HFFc6 (cell line): ENCODE data around the gene SLC22A17. TPM values are rescaled to one million over a fixed set of nuclear protein-coding genes. Genes with fewer than 3 reads are reported as not detected.

Experiments
- DNase-seq: peaks from one replicate; pipeline ENCODE4 v3.0.0-alpha.2; 2018
- H3K27ac Mint-ChIP-seq: 2 replicates; pipeline ENCODE4 v1.8.0; 2020; ENCODE audit warnings: mild to moderate bottlenecking, mixed read lengths
- H3K27me3 Mint-ChIP-seq: 2 replicates; pipeline ENCODE4 v1.8.0; 2021; ENCODE audit warnings: mild to moderate bottlenecking, moderate library complexity, mixed read lengths; ENCODE audit not compliant: insufficient read depth
- H3K36me3 Mint-ChIP-seq: 2 replicates; pipeline ENCODE4 v1.8.0; 2021; ENCODE audit warnings: low read depth, mixed read lengths
- H3K4me1 Mint-ChIP-seq: 2 replicates; pipeline ENCODE4 v1.8.0; 2020; ENCODE audit warnings: low read depth, mixed read lengths
- H3K4me3 Mint-ChIP-seq: 2 replicates; pipeline ENCODE4 v1.8.0; 2020; ENCODE audit warnings: mild to moderate bottlenecking, moderate library complexity, mixed read lengths
- H3K9me3 Mint-ChIP-seq: 2 replicates; pipeline ENCODE4 v1.8.0; 2020; ENCODE audit warnings: mild to moderate bottlenecking, mixed read lengths
- CTCF ChIP-seq: fragments of 200-600 bp; sonication (generic); IDR thresholded peaks from 2 replicates; pipeline ENCODE4 v1.5.0; 2021; ENCODE audit warnings: antibody characterized with exemption, mild to moderate bottlenecking
- total RNA-seq, 6 experiments: library from RNA; stranded (reverse); fragmentation: NEBNext Ultra II Directional; extraction: Animal tissue kit (Norgen Biotek cat#: 25700); gene quantifications; 2 replicates in 1 of 6; 3 replicates in 5 of 6; pipeline ENCODE4 v1.2.3, GENCODE V29; 2021

Gene SLC22A17
- total RNA-seq, 6 experiments from 2014 or later, result 11.7 to 15.6 (median 13.1) TPM

GRCh38 chr14:23307687-23308644 lies 44.7 kb downstream of the SLC22A17 start:
- TF ChIP-seq CTCF, result no peak
- H3K9me3 Mint-ChIP-seq, result no peaks in the 10 kb centered on the region
- DNase-seq, result no peak
- H3K4me1 Mint-ChIP-seq, result peaks cover 39% of the 10 kb centered on the region
- H3K4me3 Mint-ChIP-seq, result peak overlapping the region; percentile 93
- no peaks in the 10 kb centered on the region; the same call in 1 of the 2 replicates for H3K27me3 Mint-ChIP-seq
- H3K27ac Mint-ChIP-seq, result peak overlapping the region; percentile 82
- peaks cover 39% of the 10 kb centered on the region for H3K36me3 Mint-ChIP-seq

- peak overlapping the region; percentile 93 for H3K4me3 Mint-ChIP-seq
- H3K27me3 Mint-ChIP-seq, result no peaks in the 10 kb centered on the region; the same call in 1 of the 2 replicates
- H3K9me3 Mint-ChIP-seq, result no peaks in the 10 kb centered on the region
- H3K4me1 Mint-ChIP-seq, result peaks cover 44% of the 10 kb centered on the region
- H3K27ac Mint-ChIP-seq, result peak overlapping the region; percentile 82
- no peak for TF ChIP-seq CTCF
- no peak for DNase-seq
- H3K36me3 Mint-ChIP-seq, result peaks cover 34% of the 10 kb centered on the region
These were observed 45.5 kb downstream of the SLC22A17 start for GRCh38 chr14:23307146-23307530.

GRCh38 chr14:23306412-23307145 lies 46.1 kb downstream of the SLC22A17 start, which contains the start of gene BCL2L2:
TSS of gene BCL2L2 (plus strand) at chr14:23306833. CDS start at chr14:23307768, 935 bp downstream.
- Mint-ChIP-seq H3K4me1 (peaks cover 44% of the 10 kb centered on the region), H3K4me3 (peak within 1 kb of the TSS; percentile 93), H3K9me3 (no peaks in the 10 kb centered on the region), H3K36me3 (peaks cover 29% of the 10 kb centered on the region), H3K27me3 (no peaks in the 10 kb centered on the region; the same call in 1 of the 2 replicates), H3K27ac (peak within 1 kb of the TSS; percentile 82)
- no peak for TF ChIP-seq CTCF
- DNase-seq, result peak; percentile 75

- Mint-ChIP-seq H3K27me3 (no peaks in the 10 kb centered on the region; the same call in 1 of the 2 replicates), H3K9me3 (no peaks in the 10 kb centered on the region), H3K4me1 (peaks cover 55% of the 10 kb centered on the region), H3K27ac (peak within 1 kb of the TSS; percentile 96), H3K4me3 (peak within 1 kb of the TSS; percentile 99), H3K36me3 (peaks cover 5% of the 10 kb centered on the region)
- no peak for TF ChIP-seq CTCF
- no peak for DNase-seq
These were observed 50.1 kb downstream of the SLC22A17 start, which contains the start of gene PPP1R3E for GRCh38 chr14:23302290-23303225. TSS of gene PPP1R3E (minus strand) at chr14:23302859. CDS start at chr14:23302576, 283 bp downstream.

- no peak for TF ChIP-seq CTCF
These were observed 50.8 kb downstream of the SLC22A17 start for GRCh38 chr14:23301969-23302289.

More at GRCh38 chr14:23301969-23302289, 50.8 kb downstream of the SLC22A17 start:
- no peak for DNase-seq
- H3K4me3 Mint-ChIP-seq, result peak overlapping the region; percentile 99
- H3K36me3 Mint-ChIP-seq, result no peaks in the 10 kb centered on the region
- H3K9me3 Mint-ChIP-seq, result no peaks in the 10 kb centered on the region
- peak overlapping the region; percentile 92 for H3K27ac Mint-ChIP-seq
- no peaks in the 10 kb centered on the region; the same call in 1 of the 2 replicates for H3K27me3 Mint-ChIP-seq
- H3K4me1 Mint-ChIP-seq, result peaks cover 58% of the 10 kb centered on the region
